Osteoblast (primary cell): ENCODE results near the gene CCDC27. TPM values are rescaled to one million over a fixed set of nuclear protein-coding genes. Genes with fewer than 3 reads are reported as not detected.

ENCODE experiments used
- DNase-seq: peaks from one replicate; pipeline ENCODE4 v3.0.0; 2011; ENCODE audit warnings: low spot score, mixed read lengths; ENCODE audit not compliant: insufficient read length; ENCODE audit errors: missing footprints
- H2AFZ ChIP-seq: 2 replicates; pipeline ENCODE4 v1.6.0; 2011; ENCODE audit warnings: mild to moderate bottlenecking, low read length
- H3K27ac ChIP-seq: 2 replicates; pipeline ENCODE4 v1.5.1; 2011; ENCODE audit warnings: mild to moderate bottlenecking, low read depth, low read length, moderate library complexity
- H3K27me3 ChIP-seq: 2 replicates; pipeline ENCODE4 v1.6.0; 2012; ENCODE audit warnings: mild to moderate bottlenecking, control low read depth, inconsistent platforms, low read length, moderate library complexity; ENCODE audit not compliant: insufficient read depth
- H3K36me3 ChIP-seq: 2 replicates; pipeline ENCODE4 v1.5.1; 2011; ENCODE audit warnings: mild to moderate bottlenecking, low read length, control low read depth, moderate library complexity; ENCODE audit not compliant: insufficient read depth
- H3K4me1 ChIP-seq: 2 replicates; pipeline ENCODE4 v1.5.1; 2011; ENCODE audit warnings: mild to moderate bottlenecking, low read length, control low read depth, moderate library complexity; ENCODE audit not compliant: insufficient read depth
- H3K4me2 ChIP-seq: 2 replicates; pipeline ENCODE4 v1.6.0; 2011; ENCODE audit warnings: mild to moderate bottlenecking, low read length; ENCODE audit not compliant: insufficient read depth
- H3K4me3 ChIP-seq: fragments of 200-600 bp; sonication (generic); 3 replicates; pipeline ENCODE4 v1.5.1; 2012; ENCODE audit warnings: mild to moderate bottlenecking, low read length, inconsistent platforms; ENCODE audit not compliant: insufficient read depth
- H3K79me2 ChIP-seq: 2 replicates; pipeline ENCODE4 v1.6.0; 2012; ENCODE audit warnings: mild to moderate bottlenecking, low read length, control low read depth, inconsistent platforms; ENCODE audit not compliant: insufficient read depth
- H3K9me3 ChIP-seq: 2 replicates; pipeline ENCODE4 v1.5.1; 2011; ENCODE audit warnings: low read depth, low read length, control low read depth
- H4K20me1 ChIP-seq: 2 replicates; pipeline ENCODE4 v1.6.0; 2012; ENCODE audit warnings: mild to moderate bottlenecking, low read length, control low read depth; ENCODE audit not compliant: insufficient read depth
- small RNA-seq: library from RNA; depleted of rRNA; stranded (forward); fragments of <200 nt; gene quantifications from one replicate; pipeline ENCODE3, GENCODE V24; 2012
- total RNA-seq: library from RNA; depleted of rRNA; stranded (reverse); fragments of >200 nt; gene quantifications from 2 replicates; pipeline ENCODE4 v1.2.3, GENCODE V29; 2012
- TF ChIP-seq, protein P1 (sequence below): IDR thresholded peaks from 2 replicates; pipeline ENCODE4 v1.5.1; 2011; ENCODE audit warnings: mild to moderate bottlenecking, low read depth, low read length, moderate library complexity; ENCODE audit errors: extremely low read depth

The CCDC27 gene
- total RNA-seq, 1 donor = not detected

DNA sequence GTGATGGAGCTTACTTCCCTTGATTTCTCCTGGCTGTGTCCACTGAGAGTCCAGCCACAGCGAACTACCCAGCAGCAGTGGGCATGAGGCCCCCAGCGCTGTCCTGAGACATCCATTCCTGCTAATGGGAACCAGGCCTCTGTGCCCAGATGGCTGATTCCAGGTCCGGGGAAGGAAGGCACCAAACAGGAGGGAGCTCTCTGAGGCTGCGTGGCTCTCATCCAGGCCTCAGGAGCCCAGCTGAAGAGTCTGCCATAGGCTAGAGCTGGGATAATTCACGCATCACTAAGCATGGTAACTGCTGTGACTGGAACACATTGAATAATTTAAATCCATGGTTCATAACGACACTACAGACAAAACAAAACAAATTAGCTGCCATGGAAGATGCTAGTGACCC, 68.8 kb downstream of the CCDC27 start:
- no peak overlapping the region for H2AFZ ChIP-seq
- H3K36me3 ChIP-seq = peaks cover 30% of the 10 kb centered on the region
- H4K20me1 ChIP-seq = no peaks in the 10 kb centered on the region
- TF ChIP-seq, protein P1, sequence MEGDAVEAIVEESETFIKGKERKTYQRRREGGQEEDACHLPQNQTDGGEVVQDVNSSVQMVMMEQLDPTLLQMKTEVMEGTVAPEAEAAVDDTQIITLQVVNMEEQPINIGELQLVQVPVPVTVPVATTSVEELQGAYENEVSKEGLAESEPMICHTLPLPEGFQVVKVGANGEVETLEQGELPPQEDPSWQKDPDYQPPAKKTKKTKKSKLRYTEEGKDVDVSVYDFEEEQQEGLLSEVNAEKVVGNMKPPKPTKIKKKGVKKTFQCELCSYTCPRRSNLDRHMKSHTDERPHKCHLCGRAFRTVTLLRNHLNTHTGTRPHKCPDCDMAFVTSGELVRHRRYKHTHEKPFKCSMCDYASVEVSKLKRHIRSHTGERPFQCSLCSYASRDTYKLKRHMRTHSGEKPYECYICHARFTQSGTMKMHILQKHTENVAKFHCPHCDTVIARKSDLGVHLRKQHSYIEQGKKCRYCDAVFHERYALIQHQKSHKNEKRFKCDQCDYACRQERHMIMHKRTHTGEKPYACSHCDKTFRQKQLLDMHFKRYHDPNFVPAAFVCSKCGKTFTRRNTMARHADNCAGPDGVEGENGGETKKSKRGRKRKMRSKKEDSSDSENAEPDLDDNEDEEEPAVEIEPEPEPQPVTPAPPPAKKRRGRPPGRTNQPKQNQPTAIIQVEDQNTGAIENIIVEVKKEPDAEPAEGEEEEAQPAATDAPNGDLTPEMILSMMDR = no peak
- no peak overlapping the region for H3K4me3 ChIP-seq
- H3K27ac ChIP-seq = no peak overlapping the region
- H3K9me3 ChIP-seq = no peaks in the 10 kb centered on the region
- H3K79me2 ChIP-seq = no peaks in the 10 kb centered on the region
- no peaks in the 10 kb centered on the region for H3K4me1 ChIP-seq
- H3K4me2 ChIP-seq = no peak overlapping the region
- H3K27me3 ChIP-seq = no peaks in the 10 kb centered on the region
- no peak for DNase-seq

Small RNA genes lying within 50 kb of the gene (small RNA-seq; reads per million reads assigned to genes)
- not detected for gene RF02197
- not detected for gene RN7SL574P

Other genes with a start within 250 kb of the CCDC27 start
- 61.9 and 85.4 TPM in 2 replicates for gene MEGF6, start 140.9 kb upstream of the CCDC27 start, total RNA-seq
- gene TPRG1L, start 127.4 kb upstream of the CCDC27 start, total RNA-seq = 30.9 and 35.8 TPM in 2 replicates
- gene WRAP73, start 102.3 kb upstream of the CCDC27 start, total RNA-seq = 9.8 and 12.4 TPM in 2 replicates
- gene TP73, start 99.9 kb upstream of the CCDC27 start, total RNA-seq = not detected in 2 replicates
- not detected in 2 replicates for gene SMIM1, start 20.3 kb downstream of the CCDC27 start, total RNA-seq
- gene LRRC47, start 44.0 kb downstream of the CCDC27 start, total RNA-seq = 24.5 and 30.0 TPM in 2 replicates
- 21.5 and 21.7 TPM in 2 replicates for gene CEP104, start 104.8 kb downstream of the CCDC27 start, total RNA-seq
- 5.1 and 8.3 TPM in 2 replicates for gene DFFB, start 105.0 kb downstream of the CCDC27 start, total RNA-seq
- 27.1 and 29.3 TPM in 2 replicates for gene C1orf174, start 147.8 kb downstream of the CCDC27 start, total RNA-seq